NCI-H2171 (cell line): Measurements from ENCODE around the gene CYP24A1.

ENCODE experiments used
- DNase-seq: peaks from one replicate; lab custom pipeline; 2025; lab: John Stamatoyannopoulos, UW

The CYP24A1 gene

DNA sequence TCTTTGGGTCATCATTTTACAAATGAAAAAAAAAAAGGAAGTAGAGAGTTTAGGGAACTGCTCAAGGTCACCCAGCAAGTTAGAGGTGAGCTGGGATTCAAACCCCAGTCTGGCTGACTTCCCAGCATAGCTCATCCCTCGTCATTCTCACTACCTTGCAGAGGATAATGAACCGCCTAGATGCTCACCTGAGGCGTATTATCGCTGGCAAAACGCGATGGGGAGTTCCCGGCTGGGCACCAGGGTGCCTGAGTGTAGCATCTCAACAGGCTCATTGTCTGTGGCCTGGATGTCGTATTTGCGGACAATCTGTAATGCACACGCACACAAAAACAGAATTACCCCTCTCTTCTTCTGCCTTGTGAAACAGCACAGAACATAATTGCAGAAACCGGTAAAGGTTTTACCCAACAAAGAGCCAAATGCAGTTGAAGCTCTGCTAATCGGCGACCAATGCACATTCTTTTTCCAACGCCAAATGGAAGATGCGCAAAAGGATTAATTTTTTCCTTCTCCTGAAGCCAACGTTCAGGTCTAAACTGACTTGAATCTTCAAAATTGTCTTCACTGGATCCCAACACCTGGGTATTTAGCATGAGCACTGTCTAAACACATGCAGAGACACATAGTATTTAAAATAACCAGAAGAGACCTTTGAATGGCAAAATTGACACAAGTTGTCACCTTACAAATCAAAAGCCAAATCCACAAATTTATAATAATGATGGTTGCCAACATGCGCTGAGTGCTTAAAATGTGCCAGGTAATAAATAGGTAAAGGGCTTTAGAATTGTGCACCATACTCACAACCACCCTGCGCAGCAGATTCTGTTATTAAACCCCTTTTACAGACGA, 16.6 kb downstream of the CYP24A1 start:
- DNase-seq, result no peak

DNA sequence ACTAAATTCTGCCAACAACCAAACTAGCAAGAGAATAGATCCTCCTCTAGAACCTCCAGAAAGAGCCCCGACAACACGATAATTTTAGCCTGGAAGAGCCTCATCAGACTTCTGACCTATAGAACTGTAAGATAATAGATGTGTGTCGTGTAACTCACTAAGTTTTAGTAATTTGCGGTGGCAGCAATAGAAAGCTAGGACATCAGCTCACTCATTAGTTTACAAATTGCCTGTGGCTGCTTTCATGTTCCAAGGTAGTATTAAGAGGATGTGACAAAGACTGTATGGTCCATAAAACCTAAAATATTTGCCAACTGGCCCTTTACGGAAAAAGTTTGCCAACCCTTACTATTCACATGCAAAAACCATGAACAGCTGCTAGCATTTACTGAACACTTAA, 17.3 kb downstream of the CYP24A1 start:
- no peak for DNase-seq

DNA sequence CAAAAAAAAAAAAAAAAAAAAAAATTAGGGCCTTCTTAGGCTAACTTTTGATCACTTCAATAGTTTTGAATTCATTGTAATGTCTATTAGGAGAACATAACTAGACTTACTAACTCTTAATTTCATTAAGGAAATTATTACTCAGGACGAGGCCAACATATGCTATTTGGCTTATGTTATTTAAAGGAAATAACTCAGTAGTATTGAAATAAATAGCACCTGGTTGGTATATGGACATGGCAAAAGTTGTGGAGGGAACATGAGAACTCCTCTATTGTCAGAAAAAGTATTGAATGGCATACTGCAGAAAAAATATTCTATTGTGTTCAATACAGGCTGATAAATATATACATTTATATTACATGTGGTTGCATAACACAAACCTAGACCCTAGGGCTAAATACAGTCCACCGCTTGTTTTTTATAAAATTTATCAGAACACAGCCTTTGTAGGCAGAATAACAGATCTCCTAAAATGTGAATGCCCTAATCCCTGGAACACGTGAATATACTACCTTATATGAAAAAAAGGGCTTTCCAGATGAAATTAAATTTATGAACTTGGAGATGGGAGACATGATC, 18.0 kb downstream of the CYP24A1 start:
- no peak for DNase-seq

DNA sequence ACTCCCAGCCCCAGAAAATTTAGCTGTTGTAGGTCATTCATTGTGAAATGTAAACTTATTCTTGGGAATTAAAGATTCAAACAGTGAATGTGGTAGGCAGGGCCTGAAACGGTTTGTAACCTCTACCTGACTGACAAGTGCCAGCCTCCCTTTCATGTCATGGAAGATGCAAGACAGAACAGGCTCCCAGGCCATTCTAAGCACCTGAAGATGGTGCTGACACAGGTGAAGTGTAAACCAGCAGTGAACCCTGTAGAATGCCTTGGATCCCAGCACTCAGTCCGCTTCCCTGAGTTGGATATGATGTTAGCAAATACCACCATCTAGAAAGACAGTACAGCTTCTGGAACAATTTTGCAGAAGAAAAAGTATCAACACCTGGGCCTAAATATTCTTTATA, 19.3 kb downstream of the CYP24A1 start:
- DNase-seq, result no peak

DNA sequence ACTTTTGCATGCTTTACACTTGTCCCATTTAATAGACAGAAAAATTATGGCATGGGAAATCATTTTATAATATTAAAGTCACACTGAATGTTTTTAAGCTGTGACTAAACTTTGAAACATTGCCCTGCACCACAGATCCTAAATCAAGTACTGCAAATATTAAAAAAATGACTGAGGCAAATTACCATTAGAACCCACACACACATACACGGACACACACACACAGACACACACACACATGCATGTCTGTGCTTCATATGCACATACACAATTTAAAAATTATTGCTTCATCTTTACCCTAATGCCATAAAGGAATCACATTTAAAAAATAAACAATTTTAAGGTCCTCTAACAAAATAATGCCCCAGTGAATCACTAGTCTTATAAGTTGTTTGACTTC, 19.9 kb downstream of the CYP24A1 start:
- DNase-seq, result no peak

DNA sequence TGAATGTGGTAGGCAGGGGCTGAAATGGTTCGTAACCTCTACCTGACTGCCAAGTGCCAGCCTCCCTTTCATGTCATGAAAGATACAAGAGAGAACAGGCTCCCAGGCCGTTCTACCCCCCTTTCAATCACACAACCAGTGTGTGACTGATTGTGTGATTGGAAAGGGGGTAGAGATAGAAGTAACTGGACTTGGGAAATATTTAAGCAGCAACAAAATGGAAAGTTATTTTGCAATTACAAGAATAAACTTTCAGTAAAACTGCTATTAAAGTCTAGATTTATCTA, 20.8 kb downstream of the CYP24A1 start:
- no peak for DNase-seq

DNA sequence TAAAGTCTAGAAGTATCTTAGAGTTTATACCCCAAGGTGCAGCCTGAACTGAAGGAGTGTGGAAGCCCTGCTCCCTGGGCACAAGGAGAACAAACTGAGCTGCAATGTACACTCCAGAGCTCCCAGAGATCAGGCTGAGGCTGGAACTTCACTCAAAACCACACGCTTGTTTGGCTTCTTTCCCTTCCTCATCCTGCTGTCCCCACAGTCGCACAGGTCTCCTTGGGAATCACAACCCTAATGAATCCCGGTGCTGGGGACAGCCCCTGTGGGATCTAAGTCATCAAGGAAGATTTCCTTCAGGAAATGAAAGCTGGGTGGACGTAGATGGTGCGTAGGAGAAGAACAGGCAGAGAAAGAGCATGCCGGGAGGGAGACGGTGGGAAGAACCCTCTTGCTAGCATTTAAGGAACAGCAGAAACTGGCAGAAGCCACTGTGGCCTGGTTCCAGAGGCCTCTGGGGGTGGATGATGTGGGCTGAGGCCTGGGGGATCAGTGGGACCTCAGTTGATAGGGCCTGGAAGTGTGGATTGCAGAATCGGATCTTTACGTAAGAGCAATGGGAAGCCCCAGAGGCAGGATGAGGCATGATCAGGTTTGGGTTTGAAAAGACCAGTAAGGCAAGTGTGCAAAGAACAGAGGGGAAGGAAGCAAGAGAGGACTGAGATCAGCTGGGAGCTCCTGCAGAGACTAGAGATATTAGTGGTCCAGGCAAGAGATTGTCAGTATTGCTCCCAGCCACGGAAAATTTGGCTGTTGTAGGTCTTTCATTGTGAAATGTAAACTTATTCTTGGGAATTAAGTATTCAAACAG, 21.4 kb downstream of the CYP24A1 start:
- DNase-seq, result no peak

DNA sequence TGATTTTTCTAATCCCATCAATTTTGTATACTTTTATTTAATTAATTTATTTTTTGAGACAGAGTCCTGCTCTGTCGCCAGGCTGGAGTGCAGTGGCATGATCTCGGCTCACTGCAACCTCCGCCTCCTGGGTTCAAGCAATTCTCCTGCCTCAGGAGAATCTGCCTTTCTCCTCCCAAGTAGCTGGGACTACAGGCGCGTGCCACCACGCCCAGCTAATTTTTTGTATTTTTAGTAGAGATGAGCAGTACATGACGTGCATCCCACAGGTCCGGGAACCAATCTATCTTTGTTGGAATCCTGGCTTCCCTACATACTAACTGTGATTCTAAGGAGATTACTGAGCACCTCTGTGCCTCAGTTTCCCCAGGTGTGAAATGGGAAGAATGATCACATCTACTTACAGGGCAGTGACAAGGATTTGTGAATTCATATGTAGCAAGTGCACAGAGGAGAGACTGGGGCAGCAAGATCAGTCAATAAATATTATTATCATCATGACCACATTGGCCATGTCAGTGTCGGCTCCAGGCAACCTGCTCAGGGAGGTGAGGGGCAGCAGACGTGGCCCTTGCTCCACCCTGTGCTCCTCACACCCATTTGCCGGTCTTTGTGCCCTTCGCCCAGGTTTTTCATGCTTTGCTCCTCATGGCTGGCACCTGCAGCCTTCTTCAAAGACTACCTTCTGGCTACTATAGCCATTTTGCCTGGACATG, 22.1 kb downstream of the CYP24A1 start:
- no peak for DNase-seq

DNA sequence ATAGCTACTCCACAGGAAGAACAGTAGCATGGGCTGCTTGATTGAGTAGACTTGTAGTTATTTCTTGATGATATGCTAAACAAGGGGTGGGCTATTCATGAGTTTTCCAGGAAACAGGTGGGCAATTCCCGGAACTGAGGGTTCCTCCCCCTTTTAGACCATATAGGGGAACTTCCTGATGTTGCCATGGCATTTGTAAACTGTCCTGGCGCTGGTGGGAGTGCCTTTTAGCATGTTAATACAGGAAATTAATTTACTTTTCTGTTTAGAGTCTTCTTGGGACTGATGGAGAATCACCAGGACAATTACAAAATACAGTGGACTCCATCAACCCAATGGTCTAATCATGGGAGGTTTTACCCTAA, 22.7 kb downstream of the CYP24A1 start:
- DNase-seq, result no peak

DNA sequence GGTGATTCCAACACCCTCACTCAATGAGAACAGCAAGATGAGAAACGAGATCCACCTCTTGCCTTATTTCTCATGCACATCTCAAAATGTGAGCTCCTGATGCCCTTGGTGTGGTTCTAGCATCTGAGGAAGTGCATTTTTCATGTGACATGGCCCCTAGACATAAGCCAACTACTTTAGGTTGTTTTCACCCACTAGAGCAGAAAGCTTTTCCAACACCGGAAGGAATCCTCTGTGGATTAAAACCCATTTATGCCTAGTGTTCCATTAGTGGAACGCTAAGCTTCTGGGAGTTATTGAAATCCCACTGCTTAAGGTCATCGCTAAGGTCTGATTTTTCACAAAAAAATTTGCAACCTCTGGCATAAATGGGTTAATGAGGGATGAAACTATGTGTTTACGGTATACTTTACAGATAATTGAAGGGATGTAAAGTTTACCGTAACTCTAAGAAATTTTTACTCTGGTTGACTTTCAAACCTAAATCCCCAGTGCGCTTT, 24.0 kb downstream of the CYP24A1 start:
- DNase-seq, result no peak

DNA sequence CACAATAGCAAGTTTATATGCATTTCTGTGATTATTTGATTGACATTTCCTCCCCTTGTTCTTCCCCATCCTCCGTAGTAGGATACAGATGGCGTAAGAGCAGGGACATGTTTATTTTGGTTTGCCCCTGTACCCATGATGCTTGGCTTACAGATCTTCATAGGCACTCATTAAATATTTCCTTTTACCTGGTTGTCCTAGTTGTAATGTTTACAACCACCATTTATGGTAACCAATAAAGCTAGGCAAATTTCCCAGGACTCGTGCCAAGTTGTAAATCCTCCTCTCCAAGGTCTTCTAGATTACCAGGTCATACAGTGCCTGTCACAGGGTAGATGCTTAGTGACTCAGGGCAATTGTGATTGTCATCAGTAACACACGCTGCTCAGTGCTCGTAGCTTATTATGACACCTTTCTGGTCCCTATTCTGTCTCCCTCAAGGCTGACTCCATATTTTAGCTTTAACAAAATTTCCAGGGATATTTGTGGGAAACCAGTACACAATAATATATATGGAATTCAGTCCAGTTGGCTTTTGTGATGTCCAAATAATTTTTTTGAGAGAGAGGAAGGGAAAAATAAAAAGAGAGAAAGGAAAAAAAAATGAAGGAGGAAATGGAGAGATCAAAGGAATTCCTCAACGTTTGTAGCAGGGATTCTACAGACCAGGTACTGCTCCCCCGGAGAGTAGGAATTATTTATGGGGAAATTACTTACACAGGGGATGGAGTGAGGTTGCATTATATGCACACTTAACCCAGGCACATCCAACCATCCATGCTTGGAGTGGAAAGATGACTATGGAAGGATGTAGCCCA, 24.6 kb downstream of the CYP24A1 start:
- no peak for DNase-seq

DNA sequence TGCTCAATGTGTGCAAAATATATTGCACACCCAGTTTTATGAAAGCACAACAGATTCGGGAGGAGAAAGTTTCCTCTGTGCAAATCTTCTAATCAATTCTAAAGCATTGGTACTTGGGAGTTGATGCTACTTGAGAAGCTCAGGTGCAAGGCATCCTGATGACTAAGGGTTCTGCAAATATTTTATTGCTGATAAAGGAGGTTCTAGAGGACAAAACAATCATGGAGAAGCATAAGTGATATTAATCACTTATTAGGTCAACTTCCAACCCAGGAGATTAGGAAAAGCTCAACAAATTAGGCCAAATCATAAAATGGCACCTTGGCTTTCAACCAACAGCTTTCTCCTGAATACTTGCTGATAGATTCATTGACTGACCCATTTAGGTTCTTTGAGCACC, 27.1 kb downstream of the CYP24A1 start:
- no peak for DNase-seq

DNA sequence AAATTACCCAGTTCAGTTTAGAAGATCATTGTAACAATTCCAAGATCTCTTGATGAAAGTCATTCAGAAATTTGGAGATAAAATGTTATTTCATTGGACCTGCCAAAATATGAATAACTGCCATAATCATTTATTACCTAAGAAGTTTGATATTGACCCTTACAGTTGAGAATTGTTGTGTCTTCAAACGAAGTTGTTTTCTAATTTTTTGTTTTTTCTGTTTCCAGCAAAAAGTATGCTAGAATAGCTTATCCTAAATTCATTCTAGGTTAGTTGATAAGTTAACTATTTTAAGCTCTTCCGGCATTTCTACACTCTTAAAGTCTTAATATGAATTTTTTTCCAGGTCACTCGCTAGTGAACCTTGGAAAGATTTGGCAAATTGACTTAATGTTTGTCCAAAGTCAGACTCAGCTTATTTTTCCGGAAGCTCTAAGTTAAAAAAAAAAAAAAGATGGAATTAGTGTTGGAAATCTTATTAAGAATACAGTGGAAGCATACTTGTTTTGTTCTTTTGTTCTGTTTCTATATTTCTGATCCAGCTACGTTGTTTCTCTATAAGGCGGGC, 28.9 kb downstream of the CYP24A1 start:
- DNase-seq, result no peak

DNA sequence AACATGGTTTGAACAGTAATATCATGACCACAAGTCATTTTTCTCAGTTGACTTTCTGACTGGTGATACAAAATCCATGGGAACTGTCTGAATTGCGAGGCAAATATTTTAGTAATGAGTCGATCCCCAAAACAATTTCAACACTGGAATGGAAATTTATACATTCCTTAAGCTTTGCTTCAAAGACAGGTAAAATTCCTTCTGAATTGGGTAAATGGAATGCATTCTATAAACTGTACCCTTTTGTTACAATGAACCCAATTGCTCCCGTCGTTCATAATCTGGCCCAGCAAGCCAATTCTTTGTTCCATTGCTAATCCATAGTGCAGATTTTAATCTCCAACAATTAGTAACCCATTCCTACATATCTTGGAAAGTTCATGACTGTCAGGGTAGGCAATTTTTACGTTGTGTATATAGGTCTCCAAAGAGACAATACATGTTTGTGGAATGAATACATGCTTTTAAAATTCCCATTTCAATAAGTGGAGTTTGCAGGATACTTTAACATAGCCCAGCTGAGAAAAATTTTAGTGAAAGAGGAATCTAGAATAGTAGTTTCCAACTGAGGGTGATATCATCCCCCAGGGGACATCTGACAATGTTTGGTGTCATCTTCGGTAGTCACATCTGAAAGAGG, 32.7 kb downstream of the CYP24A1 start:
- DNase-seq, result no peak

DNA sequence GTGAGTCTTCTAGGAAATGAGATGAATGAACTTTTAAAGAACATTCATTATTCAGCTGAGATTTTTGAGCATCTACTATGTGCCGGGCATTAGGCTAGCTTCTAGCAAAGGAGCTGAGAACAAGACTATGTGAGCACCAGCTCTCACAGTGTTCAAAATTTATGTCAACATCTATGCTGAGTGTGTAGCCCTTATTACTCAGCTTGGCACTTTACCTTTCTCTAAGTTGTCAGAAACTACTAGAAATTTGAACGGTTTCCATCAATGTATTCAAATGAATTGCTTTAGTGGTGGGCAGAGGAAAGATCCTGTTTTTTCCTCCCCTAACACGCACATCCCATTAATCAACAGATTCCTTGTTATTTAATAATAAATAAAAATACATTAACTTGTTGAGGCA, 33.3 kb downstream of the CYP24A1 start:
- no peak for DNase-seq

DNA sequence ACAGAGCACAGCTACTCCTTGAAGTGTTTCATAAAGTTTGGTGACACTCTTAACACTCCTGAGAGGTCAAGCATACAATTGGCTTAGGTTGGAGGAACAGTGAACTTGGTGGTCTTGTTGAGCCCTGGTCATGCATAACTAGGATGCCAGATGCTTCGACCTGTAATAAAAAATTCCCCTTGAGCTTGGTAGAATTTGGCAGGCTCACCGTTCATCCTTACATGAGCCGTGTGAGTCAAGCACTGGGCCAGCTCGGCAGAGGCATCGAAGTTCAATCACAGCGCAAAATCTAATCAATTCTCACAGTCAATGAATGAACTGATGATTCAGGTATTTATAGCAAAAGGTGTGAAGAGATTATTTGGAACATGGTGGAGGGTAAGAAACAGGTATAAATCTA, 33.7 kb downstream of the CYP24A1 start:
- no peak for DNase-seq

DNA sequence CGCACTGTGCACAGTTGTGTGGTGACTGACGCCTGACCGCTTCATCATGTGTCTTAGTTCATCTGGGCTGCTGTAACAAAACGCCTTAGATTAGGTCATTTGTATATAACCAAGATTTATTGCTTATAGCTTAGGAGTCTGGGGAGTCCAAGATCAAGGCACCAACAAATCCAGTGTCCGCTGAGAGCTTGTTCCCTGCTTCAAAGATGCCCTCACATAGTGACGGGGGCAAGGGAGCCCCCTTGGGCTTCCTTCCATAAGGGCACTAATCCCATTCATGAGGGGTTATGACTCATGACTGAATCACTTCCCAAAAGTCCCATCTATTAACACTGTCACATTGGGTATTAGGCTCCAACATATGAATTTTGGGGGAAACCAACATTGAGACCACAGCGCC, 34.6 kb downstream of the CYP24A1 start:
- no peak for DNase-seq

DNA sequence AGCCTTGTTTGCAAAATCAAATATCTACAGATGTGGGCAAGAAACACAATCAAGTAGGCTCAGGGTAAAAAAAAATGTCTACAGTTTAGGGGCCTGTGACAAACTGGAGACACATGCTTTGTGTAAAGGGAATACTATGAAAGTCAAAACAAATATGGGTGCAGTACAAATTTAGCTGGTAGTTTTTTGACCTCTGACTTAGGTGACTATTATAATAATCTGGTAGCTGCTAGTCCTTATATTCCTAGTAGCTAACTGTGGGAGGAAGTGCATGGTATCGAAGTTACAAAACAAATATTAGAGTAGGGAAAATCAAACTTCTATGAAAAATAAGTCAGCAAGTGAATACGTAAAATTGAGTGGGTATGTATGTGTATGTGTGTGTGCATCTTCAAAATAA, 35.4 kb downstream of the CYP24A1 start:
- no peak for DNase-seq

DNA sequence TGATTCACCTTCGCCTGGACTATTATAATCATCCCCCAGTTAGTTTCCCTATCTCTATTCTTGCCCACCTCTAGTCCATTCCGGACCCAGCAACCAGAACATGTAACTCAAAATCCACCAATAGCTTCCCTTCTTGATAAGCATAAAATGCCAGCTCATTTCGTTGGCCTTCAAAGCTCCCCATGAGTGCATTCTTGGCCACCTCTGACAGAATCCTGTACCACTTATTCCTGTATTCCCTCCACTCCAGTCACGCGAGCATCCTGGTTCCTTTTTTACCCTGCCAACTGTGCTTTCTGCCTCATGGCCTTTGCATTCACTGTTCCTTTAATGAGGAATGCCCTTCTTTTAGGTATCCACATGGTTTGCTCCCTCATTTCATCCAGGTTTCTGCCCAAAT, 36.7 kb downstream of the CYP24A1 start:
- DNase-seq, result no peak

DNA sequence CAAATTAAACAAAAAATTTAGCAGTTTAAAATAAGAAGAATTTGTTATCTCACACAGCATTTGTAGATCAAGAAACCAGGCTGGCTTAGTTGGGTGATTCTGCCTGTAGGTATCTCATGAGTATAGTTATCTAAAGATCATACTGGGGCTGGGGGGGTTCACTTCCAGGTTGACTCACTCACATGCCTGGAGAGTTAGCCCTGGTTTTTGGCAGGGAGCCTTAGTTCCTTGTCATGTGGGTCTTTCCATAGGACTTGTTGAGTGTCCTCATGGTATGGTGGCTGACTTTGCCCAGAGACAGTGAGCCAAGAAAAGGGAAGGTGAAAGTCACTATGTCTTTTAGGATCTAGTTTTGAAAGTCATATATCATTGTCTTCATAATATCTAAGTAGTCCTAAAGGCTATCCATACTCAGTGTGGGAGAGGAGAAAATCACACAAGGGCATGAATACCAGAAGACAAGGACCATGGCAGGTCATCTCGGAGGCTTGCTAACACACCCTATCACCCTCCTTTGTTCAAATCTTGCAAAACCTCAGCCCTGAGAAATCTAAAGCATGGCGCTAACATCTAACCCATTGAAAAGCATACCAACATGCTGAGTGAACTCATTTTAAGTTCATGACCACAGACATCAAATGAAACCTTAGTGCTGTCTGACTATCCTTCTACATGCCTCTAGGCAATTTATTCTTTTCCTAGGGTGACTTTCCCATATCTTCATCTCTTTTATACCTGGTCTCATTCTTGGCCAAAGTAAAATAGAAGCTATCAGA, 39.2 kb downstream of the CYP24A1 start:
- no peak for DNase-seq
